ENCODE measurements around the gene CHCHD2.
"Not testable (repeated sequence)": the region's sequence is repeated elsewhere in the genome, so short reads cannot be mapped to it uniquely, and the experiment has no call there.

The CHCHD2 gene, protein sequence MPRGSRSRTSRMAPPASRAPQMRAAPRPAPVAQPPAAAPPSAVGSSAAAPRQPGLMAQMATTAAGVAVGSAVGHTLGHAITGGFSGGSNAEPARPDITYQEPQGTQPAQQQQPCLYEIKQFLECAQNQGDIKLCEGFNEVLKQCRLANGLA

GRCh38 chr7:56106108-56107073 lies at the start of gene CHCHD2:
CHCHD2 (minus strand) TSS chr7:56106476; CDS start chr7:56106413, 63 bp downstream.
- peak; percentile 98 for DNase-seq (ENCODE audit: low spot score)

- DNase-seq (ENCODE audit: low spot score) = not testable (repeated sequence)
Measured at GRCh38 chr7:56131062-56131461, 24.8 kb upstream of the CHCHD2 start.

- no peak for DNase-seq (ENCODE audit: low spot score)
Measured at GRCh38 chr7:56127241-56127975, 21.1 kb upstream of the CHCHD2 start.

- no peak for DNase-seq (ENCODE audit: low spot score)
Measured at GRCh38 chr7:56125831-56126230, 19.6 kb upstream of the CHCHD2 start.

- DNase-seq (ENCODE audit: low spot score) = no peak
Measured at GRCh38 chr7:56124981-56125380, 18.7 kb upstream of the CHCHD2 start.

DNA sequence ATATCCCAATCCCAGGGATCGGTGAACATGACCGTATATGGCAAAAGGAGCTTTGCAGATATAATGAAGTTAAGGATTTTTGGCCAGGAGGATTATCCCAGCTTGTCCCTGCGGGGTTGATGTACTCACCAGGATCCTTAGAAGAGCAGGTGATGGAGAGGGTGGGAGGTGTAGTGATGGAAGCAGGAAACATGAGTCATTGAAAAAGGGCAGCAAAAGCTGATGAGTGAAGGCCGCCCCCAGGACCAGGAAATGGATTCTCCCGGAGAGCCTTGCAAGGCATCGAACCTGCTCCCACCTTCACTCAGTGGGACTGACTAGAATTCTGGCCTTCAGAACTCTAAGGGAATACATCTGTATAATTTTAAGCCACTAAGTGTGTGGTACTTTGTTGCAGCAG lies 15.2 kb upstream of the CHCHD2 start:
- no peak for DNase-seq (ENCODE audit: low spot score)

DNA sequence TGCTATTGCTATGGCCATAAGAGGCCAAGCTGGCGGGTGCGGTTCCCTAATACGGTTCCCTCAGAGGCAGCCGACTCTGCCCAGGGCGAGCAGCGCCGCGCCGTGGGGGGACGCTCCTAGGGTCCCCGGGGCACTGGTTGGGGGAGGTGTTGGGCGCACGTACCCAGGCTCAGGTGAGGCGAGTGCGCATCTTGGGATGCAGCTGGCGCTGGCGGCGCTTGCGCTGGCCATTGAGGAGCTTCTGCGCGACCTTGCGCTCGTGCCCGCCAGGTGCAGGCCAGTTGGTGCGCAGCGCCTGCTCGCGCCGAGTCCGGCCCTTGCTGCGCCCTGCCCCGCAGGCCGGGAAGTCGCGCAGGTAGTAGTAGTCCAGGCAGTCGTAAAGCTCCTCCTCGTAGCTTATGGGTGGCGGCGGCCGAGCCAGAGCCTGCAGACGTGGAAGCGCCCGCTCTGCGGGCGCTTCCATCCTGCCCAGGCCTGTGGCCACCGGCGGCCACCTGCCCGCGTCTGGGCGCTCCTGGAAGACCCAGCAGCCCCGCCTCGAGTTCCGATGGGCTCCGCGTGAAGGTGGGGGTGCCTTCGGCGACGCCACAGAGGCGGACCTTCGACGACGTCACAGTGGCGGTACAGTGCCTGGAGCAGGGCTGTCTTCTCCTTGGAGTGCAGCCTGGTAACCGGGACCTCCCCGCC lies 9.7 kb upstream of the CHCHD2 start, which contains the start of gene NUPR2:
TSS of gene NUPR2 (minus strand) at position 566 of the 687 bp plus-strand sequence. CDS start at position 463, 103 bp downstream.
- DNase-seq (ENCODE audit: low spot score) = no peak

GRCh38 chr7:56112244-56112643 lies 6.0 kb upstream of the CHCHD2 start:
- not testable (repeated sequence) for DNase-seq (ENCODE audit: low spot score)

DNA sequence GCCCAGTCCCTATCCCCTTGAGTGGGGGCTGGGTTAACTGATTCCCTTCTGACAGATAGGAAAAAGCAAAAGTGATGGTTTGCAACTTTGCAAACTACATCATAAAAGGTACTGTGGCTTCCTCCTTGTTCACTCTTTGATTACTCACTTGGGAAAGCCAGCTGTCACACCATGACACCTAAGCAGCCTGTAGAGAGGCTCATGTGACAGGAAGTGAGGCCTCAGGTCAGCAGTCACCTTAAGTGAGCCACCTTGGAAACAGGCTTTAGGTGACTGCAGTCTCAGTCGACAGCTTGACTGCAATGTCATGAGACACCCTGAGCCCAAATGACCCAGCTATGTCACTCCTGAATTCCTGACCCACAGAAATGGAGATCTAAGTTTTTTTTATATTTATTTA lies 4.3 kb upstream of the CHCHD2 start:
- no peak for DNase-seq (ENCODE audit: low spot score)

DNA sequence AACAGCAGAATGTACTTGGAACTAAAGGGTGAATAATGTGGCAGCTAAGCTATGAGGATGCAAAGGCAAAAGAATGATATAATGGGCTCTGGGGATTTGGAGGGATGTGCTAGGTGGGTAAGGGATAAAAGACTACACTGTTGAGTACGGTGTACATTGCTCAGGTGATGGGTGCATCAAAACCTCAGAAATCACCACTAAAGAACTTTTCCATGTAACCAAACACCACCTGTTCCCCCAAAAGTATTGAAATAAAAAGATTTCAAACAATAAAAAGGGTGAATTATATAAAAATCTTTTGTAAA lies 1.6 kb upstream of the CHCHD2 start:
- no peak for DNase-seq (ENCODE audit: low spot score)

GRCh38 chr7:56105508-56105907 lies 768 bp downstream of the CHCHD2 start:
- no peak for DNase-seq (ENCODE audit: low spot score)

DNA sequence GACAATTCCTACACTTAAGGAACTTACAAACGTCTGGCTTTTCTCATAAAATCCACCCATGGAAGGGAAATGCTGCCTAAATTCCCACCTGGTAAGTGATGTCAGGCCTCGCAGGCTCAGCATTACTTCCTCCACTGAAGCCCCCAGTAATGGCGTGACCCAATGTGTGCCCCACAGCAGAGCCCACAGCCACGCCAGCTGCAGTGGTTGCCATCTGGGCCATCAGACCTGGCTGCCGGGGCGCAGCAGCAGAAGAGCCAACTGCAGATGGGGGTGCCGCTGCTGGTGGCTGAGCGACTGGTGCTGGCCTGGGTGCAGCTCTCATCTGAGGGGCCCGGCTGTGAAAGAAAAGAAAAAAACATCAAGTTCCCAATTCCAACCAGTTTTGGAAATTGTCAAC lies 2.1 kb downstream of the CHCHD2 start:
- not testable (repeated sequence) for DNase-seq (ENCODE audit: low spot score)

DNA sequence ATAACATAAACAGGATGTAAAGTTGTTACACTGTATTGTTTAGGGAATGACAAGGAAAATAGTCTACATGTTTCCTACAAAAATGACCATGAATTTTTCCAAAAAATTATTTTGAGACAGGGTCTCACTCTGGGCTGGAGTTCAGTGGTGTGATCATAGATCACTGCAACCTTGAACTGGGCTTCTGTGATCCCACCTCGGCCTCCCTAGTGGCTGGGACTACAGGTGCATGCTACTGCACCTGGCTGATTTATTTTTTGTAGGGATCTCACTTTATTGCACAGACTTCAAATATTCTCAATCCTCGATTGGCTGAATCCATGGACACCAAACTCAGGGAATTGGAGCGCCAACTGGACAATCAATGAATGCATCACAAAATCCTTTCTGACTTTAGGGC lies 6.6 kb downstream of the CHCHD2 start:
- DNase-seq (ENCODE audit: low spot score) = no peak

- DNase-seq (ENCODE audit: low spot score) = not testable (repeated sequence)
Measured at GRCh38 chr7:56098187-56099008, 7.9 kb downstream of the CHCHD2 start.

DNA sequence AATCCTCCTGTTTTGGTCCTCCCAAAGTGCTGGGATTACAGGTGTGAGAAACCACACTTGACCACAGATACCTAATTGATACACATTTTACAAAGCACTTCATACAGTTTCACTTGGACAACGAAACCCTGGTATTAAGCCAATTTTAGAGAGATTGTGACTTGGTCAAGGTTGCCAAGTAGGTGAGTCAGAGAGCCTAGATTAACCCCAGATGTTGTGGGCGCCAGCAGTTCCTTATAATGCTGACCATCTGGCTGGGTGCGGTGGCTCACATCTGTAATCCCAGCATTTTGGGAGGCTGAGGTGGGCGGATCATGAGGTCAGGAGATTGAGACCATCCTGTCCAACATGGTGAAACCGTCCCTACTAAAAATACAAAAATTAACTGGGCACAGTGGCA lies 8.6 kb downstream of the CHCHD2 start:
- DNase-seq (ENCODE audit: low spot score) = peak; percentile 79

- DNase-seq (ENCODE audit: low spot score) = peak; percentile 93
Measured at GRCh38 chr7:56092789-56093531, 13.3 kb downstream of the CHCHD2 start, which contains the start of gene PHKG1. PHKG1 (minus strand) TSS chr7:56092952; CDS start chr7:56088941, 4,011 bp downstream.

DNA sequence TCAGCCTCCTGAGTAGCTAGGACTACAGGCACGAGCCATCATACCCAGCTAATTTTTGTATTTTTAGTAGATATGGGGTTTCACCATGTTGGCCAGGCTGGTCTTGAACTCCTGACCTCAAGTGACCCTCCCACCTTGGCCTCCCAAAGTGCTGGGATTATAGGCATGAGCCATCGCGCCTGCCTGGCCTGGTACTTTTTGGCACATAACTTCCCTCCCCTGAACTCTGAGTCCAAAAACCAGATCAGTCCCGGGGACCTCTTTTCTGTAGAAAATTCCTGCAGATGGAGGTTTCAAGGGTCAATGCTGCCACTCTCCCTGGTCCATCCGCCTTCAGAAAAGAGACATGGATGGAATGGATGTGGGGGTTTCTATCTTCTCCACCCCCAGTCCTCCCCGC lies 13.9 kb downstream of the CHCHD2 start:
- not testable (repeated sequence) for DNase-seq (ENCODE audit: low spot score)

GRCh38 chr7:56091591-56091990 lies 14.7 kb downstream of the CHCHD2 start:
- no peak for DNase-seq (ENCODE audit: low spot score)

DNA sequence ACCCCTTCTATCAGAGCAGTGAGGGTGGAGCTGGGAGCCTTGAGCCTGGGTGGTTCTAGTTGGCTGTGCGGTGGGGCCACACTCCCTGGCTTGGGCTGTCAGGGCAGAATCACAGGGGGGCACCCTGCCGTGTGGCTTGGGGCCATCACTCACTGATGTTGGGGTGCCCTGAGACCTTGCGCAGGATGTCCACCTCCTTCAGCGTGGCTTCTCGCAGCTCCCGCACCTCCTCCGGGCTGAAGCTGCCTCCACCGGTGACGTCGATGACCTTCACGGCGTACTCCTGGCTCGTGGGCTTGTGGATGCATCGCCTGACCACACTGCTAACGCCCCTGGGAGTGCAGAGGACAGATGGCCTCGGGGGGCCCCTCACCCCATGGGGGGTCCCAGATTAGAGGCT lies 18.8 kb downstream of the CHCHD2 start:
- no peak for DNase-seq (ENCODE audit: low spot score)

- DNase-seq (ENCODE audit: low spot score) = no peak
Measured at GRCh38 chr7:56086761-56087160, 19.5 kb downstream of the CHCHD2 start.
